Urinary bladder (tissue), 4 donors: Measurements from ENCODE around the gene ADAMTS19. TPM values are rescaled to one million over a fixed set of nuclear protein-coding genes. Genes with fewer than 3 reads are reported as not detected.
"Not testable (repeated sequence)": the region's sequence is repeated elsewhere in the genome, so short reads cannot be mapped to it uniquely, and the experiment has no call there.

Experiments used
- DNase-seq: peaks from one replicate; pipeline ENCODE4 v3.0.0-alpha.2; 2015; ENCODE audit errors: extremely low spot score
- H3K27ac ChIP-seq: one replicate; pipeline ENCODE4 v1.5.1; 2013; ENCODE audit warnings: low read depth, mild to moderate bottlenecking, moderate library complexity
- H3K36me3 ChIP-seq: one replicate; pipeline ENCODE4 v1.6.1; 2013; ENCODE audit warnings: mild to moderate bottlenecking, moderate library complexity; ENCODE audit not compliant: insufficient read depth
- H3K4me1 ChIP-seq: one replicate; pipeline ENCODE4 v1.6.1; 2013; ENCODE audit warnings: mild to moderate bottlenecking, moderate library complexity; ENCODE audit not compliant: insufficient read depth
- H3K4me3 ChIP-seq: one replicate; pipeline ENCODE4 v1.5.1; 2013; ENCODE audit warnings: low read depth, low read length
- WGBS: extraction: QIAGEN DNeasy Blood & Tissue Kit; methylation state at CpG from one replicate; pipeline ENCODE4 v1.1.7; 2013; 5-methylcytosine and 5-hydroxymethylcytosine counted together
- polyA plus RNA-seq: library from polyadenylated mRNA; stranded (reverse); fragments of 200-250 nt; gene quantifications from one replicate; pipeline ENCODE4 v1.2.3, GENCODE V29; 2013
- total RNA-seq: library from RNA; depleted of rRNA; stranded (reverse); fragments of >200 nt; gene quantifications from one replicate; pipeline ENCODE4 v1.2.3, GENCODE V29; 2014
- donor health status: healthy with polysubstance abuse.
- donor health status: healthy.

Gene ADAMTS19
- total RNA-seq (107 TPM), polyA plus RNA-seq (1.7 TPM)

- no peak for DNase-seq
- peak within 1 kb of the TSS; percentile 41 for H3K27ac ChIP-seq
- H3K4me3 ChIP-seq: peak within 1 kb of the TSS; percentile 73
- no peaks in the 10 kb centered on the region for H3K4me1 ChIP-seq
- H3K36me3 ChIP-seq: no peaks in the 10 kb centered on the region
- WGBS: 2% methylated on average over 75 of the region's 75 CpGs
Observed at GRCh38 chr5:129459777-129460671, at the start of gene ADAMTS19. TSS of gene ADAMTS19 (plus strand) at chr5:129460298. CDS start at chr5:129460392, 94 bp downstream.

- 70% methylated on average over 5 of the region's 5 CpGs for WGBS
Observed at GRCh38 chr5:129410488-129410887, 49.6 kb upstream of the ADAMTS19 start.

GRCh38 chr5:129412721-129413120 is 47.4 kb upstream of the ADAMTS19 start:
- H3K27ac ChIP-seq: no peak overlapping the region
- H3K36me3 ChIP-seq: no peaks in the 10 kb centered on the region
- no peak overlapping the region for H3K4me3 ChIP-seq
- no peaks in the 10 kb centered on the region for H3K4me1 ChIP-seq
- DNase-seq: no peak
- WGBS: 28% methylated on average over 2 of the region's 2 CpGs

More at GRCh38 chr5:129410488-129410887, 49.6 kb upstream of the ADAMTS19 start:
- Histone ChIP-seq H3K4me3 (no peak overlapping the region), H3K36me3 (no peaks in the 10 kb centered on the region), H3K4me1 (no peaks in the 10 kb centered on the region), H3K27ac (no peak overlapping the region)
- no peak for DNase-seq

GRCh38 chr5:129413570-129413969 is 46.5 kb upstream of the ADAMTS19 start:
- no peak for DNase-seq
- Histone ChIP-seq H3K27ac (no peak overlapping the region), H3K4me3 (no peak overlapping the region), H3K36me3 (no peaks in the 10 kb centered on the region), H3K4me1 (no peaks in the 10 kb centered on the region)
- WGBS: 87% methylated on average over 2 of the region's 2 CpGs

GRCh38 chr5:129419292-129419691 is 40.8 kb upstream of the ADAMTS19 start:
- no peak overlapping the region for H3K4me3 ChIP-seq
- no peaks in the 10 kb centered on the region for H3K4me1 ChIP-seq
- WGBS: 89% methylated on average over 3 of the region's 3 CpGs
- H3K36me3 ChIP-seq: no peaks in the 10 kb centered on the region
- H3K27ac ChIP-seq: no peak overlapping the region
- no peak for DNase-seq

GRCh38 chr5:129425031-129425430 is 35.1 kb upstream of the ADAMTS19 start:
- no peaks in the 10 kb centered on the region for H3K36me3 ChIP-seq
- DNase-seq: no peak
- no peak overlapping the region for H3K27ac ChIP-seq
- no peaks in the 10 kb centered on the region for H3K4me1 ChIP-seq
- H3K4me3 ChIP-seq: no peak overlapping the region

- Histone ChIP-seq H3K27ac (no peak overlapping the region), H3K4me3 (no peak overlapping the region), H3K4me1 (no peaks in the 10 kb centered on the region), H3K36me3 (no peaks in the 10 kb centered on the region)
- DNase-seq: no peak
- WGBS: 70% methylated on average over 1 of the region's 1 CpG
Observed at GRCh38 chr5:129426071-129426470, 34.0 kb upstream of the ADAMTS19 start.

GRCh38 chr5:129428636-129429035 is 31.5 kb upstream of the ADAMTS19 start:
- 79% methylated on average over 5 of the region's 5 CpGs for WGBS
- DNase-seq, H3K27ac ChIP-seq, H3K36me3 ChIP-seq, H3K4me1 ChIP-seq, H3K4me3 ChIP-seq: not testable (repeated sequence)

GRCh38 chr5:129431406-129431805 is 28.7 kb upstream of the ADAMTS19 start:
- no peak overlapping the region for H3K4me3 ChIP-seq
- H3K36me3 ChIP-seq: no peaks in the 10 kb centered on the region
- DNase-seq: no peak
- no peaks in the 10 kb centered on the region for H3K4me1 ChIP-seq
- no peak overlapping the region for H3K27ac ChIP-seq

- Histone ChIP-seq H3K4me1 (no peaks in the 10 kb centered on the region), H3K27ac (no peak overlapping the region), H3K4me3 (no peak overlapping the region), H3K36me3 (no peaks in the 10 kb centered on the region)
- 96% methylated on average over 3 of the region's 3 CpGs for WGBS
- no peak for DNase-seq
Observed at GRCh38 chr5:129438322-129438721, 21.8 kb upstream of the ADAMTS19 start.

- Histone ChIP-seq H3K4me3 (no peak overlapping the region), H3K36me3 (no peaks in the 10 kb centered on the region), H3K27ac (no peak overlapping the region), H3K4me1 (no peaks in the 10 kb centered on the region)
- no peak for DNase-seq
- WGBS: 78% methylated on average over 6 of the region's 6 CpGs
Observed at GRCh38 chr5:129440424-129440823, 19.7 kb upstream of the ADAMTS19 start.

GRCh38 chr5:129441096-129441495 is 19.0 kb upstream of the ADAMTS19 start:
- H3K27ac ChIP-seq: no peak overlapping the region
- no peaks in the 10 kb centered on the region for H3K4me1 ChIP-seq
- no peak overlapping the region for H3K4me3 ChIP-seq
- DNase-seq: no peak
- 98% methylated on average over 1 of the region's 1 CpG for WGBS
- H3K36me3 ChIP-seq: no peaks in the 10 kb centered on the region

GRCh38 chr5:129445379-129445778 is 14.7 kb upstream of the ADAMTS19 start:
- Histone ChIP-seq H3K4me3 (no peak overlapping the region), H3K36me3 (no peaks in the 10 kb centered on the region), H3K4me1 (no peaks in the 10 kb centered on the region), H3K27ac (no peak overlapping the region)
- DNase-seq: no peak
- 96% methylated on average over 2 of the region's 2 CpGs for WGBS

GRCh38 chr5:129447968-129448367 is 12.1 kb upstream of the ADAMTS19 start:
- Histone ChIP-seq H3K4me1 (no peaks in the 10 kb centered on the region), H3K27ac (no peak overlapping the region), H3K36me3 (no peaks in the 10 kb centered on the region), H3K4me3 (no peak overlapping the region)
- WGBS: 95% methylated on average over 2 of the region's 2 CpGs
- no peak for DNase-seq
